ENCODE data around the gene PITX3.

PITX3 gene

DNA sequence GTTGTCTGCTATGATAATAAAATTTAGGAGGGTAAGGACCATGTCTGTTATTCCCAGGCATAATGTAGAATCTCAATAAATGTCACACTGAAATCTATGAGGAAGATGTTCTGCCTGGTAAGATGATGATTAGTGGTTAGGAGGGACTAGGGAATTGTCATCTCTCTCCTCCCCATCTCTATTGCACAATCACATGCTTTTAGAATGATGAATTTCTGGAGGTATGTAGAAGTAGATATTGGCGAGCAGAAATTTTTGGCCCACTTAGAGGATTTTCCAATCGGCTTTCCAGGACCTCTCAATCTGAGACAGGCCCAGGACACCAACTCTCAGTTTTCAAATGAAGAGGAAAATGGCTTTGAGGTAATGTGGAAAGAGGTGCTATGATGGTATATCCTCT is 2.0 kb upstream of the PITX3 start:
- H3K4me3 ChIP-seq (ENCODE audit: low read length), result no peak overlapping the region
- no peak for TF ChIP-seq ZNF274 (IDR thresholded peaks at IDR 0.05; ENCODE audit: low read depth, low read length)

DNA sequence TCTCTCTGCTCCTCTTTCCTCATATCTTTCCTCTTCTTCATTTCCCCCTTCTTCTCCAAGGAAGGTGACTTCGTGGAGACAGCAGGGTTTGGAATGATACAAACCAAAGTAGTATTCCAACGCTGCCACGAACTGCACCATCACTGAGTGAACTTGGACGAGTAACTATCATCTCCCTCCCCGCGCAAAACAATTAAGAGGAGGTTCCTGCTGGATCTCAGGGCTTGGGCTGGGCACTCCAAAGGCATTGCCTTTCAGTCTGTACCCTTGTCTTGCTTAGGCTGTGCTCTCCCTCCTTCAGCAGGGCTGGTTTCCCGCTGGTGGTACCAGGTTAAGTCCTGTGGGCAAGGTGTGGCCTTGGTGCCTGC is 790 bp upstream of the PITX3 start:
- H3K4me3 ChIP-seq (ENCODE audit: low read length), result peak overlapping the region; percentile 58; the same call in 1 of the 2 replicates
- no peak for TF ChIP-seq ZNF274 (IDR thresholded peaks at IDR 0.05; ENCODE audit: low read depth, low read length)

DNA sequence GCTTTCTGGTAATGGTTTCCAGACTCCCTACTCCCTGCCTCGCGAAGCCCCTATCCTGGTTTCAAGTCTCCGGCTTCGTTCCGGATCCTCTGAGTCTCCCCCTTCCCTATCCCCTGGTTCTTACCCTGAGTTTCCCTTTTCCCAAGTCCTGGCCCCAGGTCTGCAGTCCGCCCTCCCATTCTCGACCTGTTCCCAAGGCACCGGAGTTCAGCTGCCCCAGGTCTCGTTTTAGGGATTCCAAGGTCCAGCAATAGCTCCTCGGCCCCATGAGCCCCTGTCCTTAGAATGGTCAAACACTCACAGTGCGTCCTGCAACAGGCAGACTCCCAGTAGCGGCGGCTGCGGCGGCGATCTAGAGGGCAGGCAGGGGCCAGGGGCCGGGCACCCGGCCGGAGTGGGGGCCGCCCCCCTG is 274 bp downstream of the PITX3 start:
- TF ChIP-seq ZNF274 (IDR thresholded peaks at IDR 0.05; ENCODE audit: low read depth, low read length), result no peak
- H3K4me3 ChIP-seq (ENCODE audit: low read length), result peak overlapping the region; percentile 58; the same call in 1 of the 2 replicates

DNA sequence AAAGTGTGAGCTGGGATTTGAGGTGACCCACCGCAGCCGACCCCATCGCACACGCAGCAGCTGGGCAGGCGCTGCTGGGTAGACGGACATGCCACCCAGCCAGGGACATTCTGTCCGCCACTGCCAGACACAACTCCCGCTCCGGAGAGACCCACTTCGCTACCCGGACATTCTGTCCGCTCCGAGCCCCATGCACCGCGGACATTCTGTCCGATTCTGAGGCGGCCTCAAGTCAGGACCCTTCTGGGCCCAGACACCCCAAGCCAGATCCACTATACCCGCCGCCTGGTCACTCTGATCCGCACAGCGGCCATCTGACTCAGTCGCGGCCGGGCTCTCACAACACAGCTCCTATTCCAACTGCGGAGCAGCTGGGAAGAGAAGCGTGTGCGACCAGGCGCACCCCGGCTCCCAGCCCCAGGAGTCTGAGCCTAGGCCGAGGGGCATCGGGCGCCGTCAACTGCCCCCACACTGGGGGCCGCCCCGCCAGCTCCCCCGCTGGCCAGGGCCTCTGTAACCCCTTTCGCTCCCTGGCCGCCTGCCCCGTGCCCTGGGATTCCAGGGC is 763 bp downstream of the PITX3 start:
- TF ChIP-seq ZNF274 (IDR thresholded peaks at IDR 0.05; ENCODE audit: low read depth, low read length), result no peak
- H3K4me3 ChIP-seq (ENCODE audit: low read length), result no peak overlapping the region; the same call in 1 of the 2 replicates

DNA sequence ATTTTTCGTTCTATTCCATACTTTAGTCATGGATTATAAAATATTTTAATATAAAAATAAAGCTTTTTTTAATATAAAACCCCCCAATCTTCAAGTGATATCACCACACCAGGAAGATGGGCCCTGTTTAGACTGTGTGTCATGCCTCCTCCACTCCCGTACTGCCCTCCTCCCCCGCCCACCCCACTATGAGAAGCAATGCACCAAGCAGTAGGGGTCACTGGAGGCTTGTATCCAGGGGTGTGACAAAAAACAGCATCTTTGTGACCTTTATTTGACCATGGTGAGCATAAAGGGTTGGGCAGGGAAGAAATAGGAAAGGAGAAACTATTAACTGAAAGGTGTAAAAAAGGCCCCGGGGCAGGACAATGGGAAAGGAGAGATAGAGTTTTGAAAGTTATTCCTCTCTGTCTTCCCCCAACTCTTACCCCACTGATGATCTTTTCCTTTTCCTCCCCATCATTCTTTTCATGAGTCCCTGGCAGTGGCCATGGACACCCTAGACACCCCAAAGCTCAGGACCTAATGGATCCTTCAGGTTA is 3.5 kb downstream of the PITX3 start:
- H3K4me3 ChIP-seq (ENCODE audit: low read length), result no peak overlapping the region
- TF ChIP-seq ZNF274 (IDR thresholded peaks at IDR 0.05; ENCODE audit: low read depth, low read length), result no peak

DNA sequence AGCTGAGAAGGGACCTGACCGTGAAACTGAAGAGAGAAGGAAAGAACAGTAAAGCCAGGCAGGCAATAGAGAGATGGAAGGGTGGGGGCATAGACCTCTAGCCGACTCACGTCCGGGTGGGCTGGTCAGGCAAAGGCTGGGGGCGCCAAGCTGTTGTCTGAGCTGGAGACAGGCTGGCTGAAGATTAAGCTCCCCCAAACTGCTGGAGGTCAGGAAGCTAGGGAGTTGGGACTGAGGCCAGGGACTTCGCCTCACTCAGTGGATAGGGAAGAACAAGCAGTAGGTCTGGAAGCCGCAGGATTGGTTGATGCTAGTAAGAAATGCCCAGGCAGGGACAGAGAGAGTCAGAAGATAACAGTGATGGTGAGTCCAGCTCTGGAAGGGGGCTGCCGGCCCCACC is 5.3 kb downstream of the PITX3 start:
- H3K4me3 ChIP-seq (ENCODE audit: low read length), result no peak overlapping the region
- TF ChIP-seq ZNF274 (IDR thresholded peaks at IDR 0.05; ENCODE audit: low read depth, low read length), result no peak

DNA sequence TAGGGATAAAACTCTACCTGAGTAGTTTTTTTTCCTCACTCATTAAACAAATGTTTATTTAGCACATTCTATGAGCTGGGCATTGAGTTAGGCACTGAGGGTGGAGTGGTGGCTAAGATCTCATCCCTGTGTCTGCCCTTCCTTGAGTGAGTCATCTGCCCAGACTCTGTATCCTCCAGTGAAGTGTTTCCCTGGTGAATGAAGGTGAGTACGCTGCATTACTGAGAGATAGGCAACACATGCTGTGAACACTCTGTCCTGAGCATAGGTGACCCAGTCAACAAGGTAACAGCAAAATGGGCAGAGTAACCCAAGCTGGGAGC is 5.8 kb downstream of the PITX3 start:
- no peak for TF ChIP-seq ZNF274 (IDR thresholded peaks at IDR 0.05; ENCODE audit: low read depth, low read length)
- no peak overlapping the region for H3K4me3 ChIP-seq (ENCODE audit: low read length)

DNA sequence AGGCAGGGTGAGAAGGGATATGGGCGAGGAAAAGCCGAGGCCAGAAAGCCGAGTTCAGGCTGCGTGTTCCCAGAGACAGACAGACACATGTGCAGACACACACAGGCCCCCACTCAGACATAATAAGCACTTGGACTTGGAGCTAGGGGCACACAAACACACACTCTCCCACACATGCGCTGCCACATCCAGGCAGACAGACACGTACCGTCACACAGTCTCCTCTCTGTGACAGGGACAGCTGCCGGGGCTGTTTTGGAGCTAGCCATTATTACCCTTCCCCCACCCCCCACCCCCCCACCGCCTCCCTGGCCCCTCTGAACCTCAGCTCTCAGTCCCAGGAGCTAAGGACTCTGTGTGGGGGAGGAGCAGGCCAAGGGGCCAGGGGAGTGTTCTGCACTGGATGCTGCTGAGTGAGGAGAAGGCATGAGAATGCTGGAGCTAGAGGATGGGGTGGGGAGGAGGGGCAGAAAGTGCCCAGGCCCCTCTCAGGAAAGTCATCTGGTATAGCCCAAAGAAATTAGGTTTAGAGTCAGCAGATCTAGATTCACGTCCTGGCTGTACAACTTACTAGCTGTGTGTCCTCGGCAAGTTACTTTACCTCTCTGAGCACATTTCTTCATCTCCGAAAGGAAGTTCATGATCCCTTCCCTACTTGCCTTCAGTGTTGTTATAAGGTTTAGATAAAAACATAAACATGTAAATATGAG is 6.3 kb downstream of the PITX3 start:
- no peak for TF ChIP-seq ZNF274 (IDR thresholded peaks at IDR 0.05; ENCODE audit: low read depth, low read length)
- H3K4me3 ChIP-seq (ENCODE audit: low read length), result no peak overlapping the region

DNA sequence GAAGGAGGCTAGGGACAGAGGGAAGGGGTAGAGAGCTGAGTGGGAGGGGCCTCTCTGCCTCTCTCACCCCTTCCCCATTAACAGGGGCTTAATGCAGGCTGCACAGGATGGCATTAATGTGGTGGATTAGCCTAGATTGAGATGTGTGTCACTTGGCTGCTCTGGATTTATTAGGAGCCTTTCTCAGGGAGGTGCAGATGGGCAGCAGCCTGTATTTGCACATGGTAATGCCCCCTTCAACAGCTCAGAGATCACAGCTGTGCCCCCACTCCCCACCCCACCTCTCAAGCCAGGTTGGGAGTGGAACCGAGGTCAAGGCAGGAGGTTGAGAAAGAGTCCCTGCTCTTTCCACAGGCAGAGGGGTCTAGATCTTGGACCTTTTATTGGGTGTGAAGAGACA is 7.3 kb downstream of the PITX3 start:
- no peak for TF ChIP-seq ZNF274 (IDR thresholded peaks at IDR 0.05; ENCODE audit: low read depth, low read length)

DNA sequence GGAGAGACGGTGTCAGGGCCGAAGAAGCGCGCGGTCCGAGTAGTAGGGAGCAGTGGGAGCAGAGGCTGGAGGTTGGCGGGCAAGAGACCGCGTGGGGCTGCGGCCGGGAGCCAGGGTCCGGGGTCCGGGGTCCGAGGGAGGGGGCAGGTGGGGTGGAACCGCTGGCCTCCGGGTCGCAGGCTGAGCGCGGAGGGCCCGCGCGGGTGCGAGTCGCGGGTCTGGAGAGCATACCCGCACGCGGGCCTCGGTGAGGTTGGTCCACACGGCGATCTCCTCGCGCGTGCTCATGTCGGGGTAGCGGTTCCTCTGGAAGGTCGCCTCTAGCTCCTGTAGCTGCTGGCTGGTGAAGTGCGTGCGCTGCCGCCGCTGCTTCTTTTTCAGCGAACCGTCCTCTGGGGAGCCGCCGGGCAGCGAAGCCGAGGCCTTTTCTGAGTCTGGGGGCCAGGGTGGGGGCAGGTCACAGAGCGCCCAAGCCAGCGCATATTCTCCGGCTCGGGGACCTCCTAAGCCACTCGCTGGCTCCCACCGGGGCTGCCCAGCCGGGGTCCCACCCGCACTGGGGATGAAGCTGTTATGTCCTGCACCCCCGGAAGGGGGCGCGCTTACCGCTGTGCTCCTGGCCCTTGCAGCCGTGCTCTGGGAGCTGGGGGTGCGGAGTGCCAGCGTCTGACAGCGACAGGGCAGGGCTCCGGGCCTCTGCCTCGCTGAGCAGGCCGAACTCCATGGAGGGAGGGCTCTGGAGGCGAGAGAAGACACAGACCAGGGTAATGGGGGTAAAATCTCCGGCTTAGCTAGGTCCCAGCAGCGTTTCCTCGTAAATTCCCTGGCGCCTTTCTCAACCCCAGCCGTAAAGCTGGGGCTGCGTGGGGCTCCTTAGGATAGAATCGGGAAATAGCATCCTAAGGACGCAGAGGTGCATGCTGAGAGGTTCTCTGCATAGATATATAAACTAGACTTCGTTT is 9.7 kb downstream of the PITX3 start:
- H3K4me3 ChIP-seq (ENCODE audit: low read length), result peak overlapping the region; percentile 43; the same call in 1 of the 2 replicates

More for the DNA sequence above, 7.3 kb downstream of the PITX3 start:
- no peak overlapping the region for H3K4me3 ChIP-seq (ENCODE audit: low read length)

DNA sequence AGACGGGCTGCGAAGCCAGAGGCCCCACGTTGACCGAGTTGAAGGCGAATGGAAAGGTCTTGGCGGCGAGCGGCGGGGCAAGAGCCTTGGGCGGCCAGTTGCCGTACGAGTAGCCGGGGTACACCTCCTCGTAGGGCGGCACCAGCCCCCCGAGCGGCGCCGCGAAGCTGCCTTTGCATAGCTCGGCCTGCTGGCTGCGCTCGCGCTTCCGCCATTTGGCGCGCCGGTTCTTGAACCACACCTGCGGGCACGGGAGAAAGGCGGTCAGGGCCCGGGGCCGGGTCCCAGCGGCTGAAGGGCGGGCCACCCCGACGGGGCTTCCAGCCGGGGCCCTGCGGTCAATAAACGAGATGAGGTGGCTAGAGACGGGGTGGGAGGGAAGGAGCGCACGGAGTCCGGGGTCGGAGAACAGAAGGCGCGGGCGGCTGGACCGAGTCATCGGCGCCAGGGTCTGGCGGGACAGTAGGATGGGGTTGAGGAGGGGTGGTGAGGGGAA is 10.4 kb downstream of the PITX3 start:
- peak overlapping the region; percentile 43; the same call in 1 of the 2 replicates for H3K4me3 ChIP-seq (ENCODE audit: low read length)
- no peak for TF ChIP-seq ZNF274 (IDR thresholded peaks at IDR 0.05; ENCODE audit: low read depth, low read length)

More for the DNA sequence above, 9.7 kb downstream of the PITX3 start:
- no peak for TF ChIP-seq ZNF274 (IDR thresholded peaks at IDR 0.05; ENCODE audit: low read depth, low read length)

DNA sequence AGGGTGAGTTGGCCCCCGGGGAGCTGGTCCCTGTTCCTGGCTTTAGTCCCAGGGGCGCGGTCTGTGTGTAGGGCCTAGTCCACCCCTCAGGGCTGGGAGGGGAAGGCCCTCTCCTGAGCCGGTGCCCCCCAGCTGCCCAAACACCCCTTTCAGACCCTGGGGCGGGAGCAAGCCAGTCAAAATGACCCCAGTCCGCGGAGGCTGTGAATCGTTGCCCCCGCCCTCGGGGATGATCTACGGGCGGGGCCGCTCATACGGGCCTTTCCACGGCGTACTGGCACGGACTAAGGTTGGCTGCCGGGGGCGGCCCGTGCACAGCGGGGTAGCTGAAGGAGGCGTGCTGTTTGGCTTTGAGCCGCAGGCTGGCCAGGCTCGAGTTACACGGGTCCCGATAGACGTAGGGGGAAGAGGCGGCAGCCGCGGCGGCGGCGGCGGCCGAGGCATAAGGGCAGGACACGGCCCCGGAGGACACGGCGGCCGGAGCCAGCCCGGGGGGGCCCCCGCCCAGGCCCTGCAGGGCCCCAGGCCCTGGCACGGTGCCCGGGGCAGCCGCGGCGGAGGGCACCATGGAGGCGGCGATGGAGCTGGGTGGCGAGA is 10.9 kb downstream of the PITX3 start:
- peak overlapping the region; percentile 43; the same call in 1 of the 2 replicates for H3K4me3 ChIP-seq (ENCODE audit: low read length)
- no peak for TF ChIP-seq ZNF274 (IDR thresholded peaks at IDR 0.05; ENCODE audit: low read depth, low read length)

DNA sequence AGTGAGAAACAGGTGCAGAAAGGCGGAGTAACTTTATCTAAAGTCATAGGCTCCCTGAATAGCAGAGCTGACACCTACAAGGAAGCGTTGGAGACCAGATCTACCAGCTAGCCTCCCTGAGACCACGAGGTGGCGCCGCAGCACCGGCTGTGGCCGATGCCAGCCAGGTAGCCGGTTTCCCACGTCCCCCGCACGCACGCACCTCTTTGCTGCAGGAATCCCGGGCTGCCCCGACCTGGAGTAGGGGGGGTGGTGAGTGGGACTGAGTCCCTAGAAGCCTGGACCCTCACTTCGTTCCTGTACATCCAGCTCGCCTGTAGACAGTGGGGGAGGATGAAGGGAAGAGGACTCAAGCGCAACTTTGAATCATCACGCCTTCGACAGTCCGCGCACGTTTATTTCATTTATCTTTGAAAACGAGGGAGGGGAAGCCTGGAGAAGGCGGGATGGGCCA is 11.5 kb downstream of the PITX3 start:
- no peak overlapping the region; the same call in 1 of the 2 replicates for H3K4me3 ChIP-seq (ENCODE audit: low read length)

DNA sequence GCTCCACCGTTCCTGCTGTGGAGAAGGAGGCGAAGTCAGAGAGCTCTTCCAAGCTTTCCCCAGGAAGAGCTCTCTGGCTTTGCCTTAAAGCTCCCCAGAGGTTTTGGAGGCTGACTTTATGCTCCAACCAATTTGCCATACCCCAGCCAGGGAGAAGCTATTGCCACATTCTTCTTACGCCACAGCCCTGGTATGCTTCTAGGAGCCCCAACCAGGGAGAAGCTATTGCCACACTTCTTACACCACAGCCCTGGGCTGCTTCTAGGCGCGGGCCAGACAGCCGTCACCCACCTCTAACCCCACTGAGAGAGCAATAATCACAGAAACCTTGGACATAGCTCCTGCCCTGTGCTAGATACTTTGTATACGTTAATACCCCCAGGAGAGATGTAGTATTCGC is 14.3 kb downstream of the PITX3 start:
- H3K4me3 ChIP-seq (ENCODE audit: low read length), result no peak overlapping the region
- TF ChIP-seq ZNF274 (IDR thresholded peaks at IDR 0.05; ENCODE audit: low read depth, low read length), result no peak

More for the DNA sequence above, 11.5 kb downstream of the PITX3 start:
- no peak for TF ChIP-seq ZNF274 (IDR thresholded peaks at IDR 0.05; ENCODE audit: low read depth, low read length)
